Esophagus muscularis mucosa (tissue), 4 donors: ENCODE measurements around the gene COX11. TPM values are rescaled to one million over a fixed set of nuclear protein-coding genes. Genes with fewer than 3 reads are reported as not detected.

ENCODE experiments used
- DNase-seq: peaks from one replicate; pipeline ENCODE4 v3.0.0-alpha.2; 2017; ENCODE audit errors: extremely low spot score
- H3K27ac ChIP-seq, 4 donors: fragments of 200-600 bp; sonication (generic); replicated peaks in 1 of 4; 1 replicate in 3 of 4; 2 replicates in 1 of 4; pipeline ENCODE4 v1.5.1; 2016 to 2019; ENCODE audit warnings: mild to moderate bottlenecking in 1 of 4
- H3K27me3 ChIP-seq, 4 donors: fragments of 200-600 bp; sonication (generic); one replicate each; pipeline versions ENCODE4 v1.5.1 to v1.6.0; 2016 to 2019
- H3K36me3 ChIP-seq, 4 donors: fragments of 200-600 bp; sonication (generic); one replicate each; pipeline ENCODE4 v1.5.1; 2016 to 2019
- H3K4me1 ChIP-seq, 4 donors: fragments of 200-600 bp; sonication (generic); one replicate each; pipeline ENCODE4 v1.5.1; 2016 to 2019
- H3K4me3 ChIP-seq, 4 donors: fragments of 200-600 bp; sonication (generic); 1 replicate in 2 of 4; 2 replicates in 2 of 4; pipeline ENCODE4 v1.5.1; 2016 to 2019; ENCODE audit warnings: mild to moderate bottlenecking in 4 of 4, moderate library complexity in 1 of 4
- H3K9me3 ChIP-seq, 4 donors: fragments of 200-600 bp; sonication (generic); 1 replicate in 3 of 4; 2 replicates in 1 of 4; pipeline ENCODE4 v1.5.1; 2016 to 2019
- EP300 ChIP-seq: sonication (generic); formaldehyde crosslinking; IDR thresholded peaks from one replicate; pipeline ENCODE4 v1.6.1; 2017; ENCODE audit warnings: antibody characterized with exemption
- POLR2A ChIP-seq: fragments of 450-650 bp; IDR thresholded peaks from one replicate; pipeline ENCODE4 v1.6.1; 2017; ENCODE audit warnings: antibody characterized with exemption, moderate library complexity, mild to moderate bottlenecking, low read depth
- POLR2AphosphoS5 ChIP-seq, 2 donors: sonication (generic); formaldehyde crosslinking; IDR thresholded peaks; one replicate each; pipeline ENCODE4 v1.6.1; 2017; ENCODE audit warnings: antibody characterized with exemption in 2 of 2
- WGBS: methylation state at CpG from one replicate; pipeline ENCODE4 v1.1.5; 2018; 5-methylcytosine and 5-hydroxymethylcytosine counted together
- intact Hi-C: fragments of 100-400 bp; cut with DNase I; formaldehyde crosslinking; loops from one replicate; pipeline ENCODE4 v1.15.1; 2023
- total RNA-seq, 4 donors: library from RNA; depleted of rRNA; stranded (reverse); fragments of >200 nt; gene quantifications; one replicate each; pipeline versions ENCODE4 v1.1.0 to v1.2.1, GENCODE V29; 2016
- TF ChIP-seq, protein P1 (sequence below), 3 experiments: fragments of 200-600 bp in 2 of 3; fragments of 450-650 bp in 1 of 3; sonication (generic) in 2 of 3; IDR thresholded peaks; one replicate each; pipeline ENCODE4 v1.5.1; 2017 to 2019; ENCODE audit warnings: antibody characterized with exemption in 3 of 3, mild to moderate bottlenecking in 2 of 3, moderate library complexity in 1 of 3

COX11 gene
- total RNA-seq, 4 donors from 2014 or later = 63.0 to 96.4 (median 79.8) TPM

DNA sequence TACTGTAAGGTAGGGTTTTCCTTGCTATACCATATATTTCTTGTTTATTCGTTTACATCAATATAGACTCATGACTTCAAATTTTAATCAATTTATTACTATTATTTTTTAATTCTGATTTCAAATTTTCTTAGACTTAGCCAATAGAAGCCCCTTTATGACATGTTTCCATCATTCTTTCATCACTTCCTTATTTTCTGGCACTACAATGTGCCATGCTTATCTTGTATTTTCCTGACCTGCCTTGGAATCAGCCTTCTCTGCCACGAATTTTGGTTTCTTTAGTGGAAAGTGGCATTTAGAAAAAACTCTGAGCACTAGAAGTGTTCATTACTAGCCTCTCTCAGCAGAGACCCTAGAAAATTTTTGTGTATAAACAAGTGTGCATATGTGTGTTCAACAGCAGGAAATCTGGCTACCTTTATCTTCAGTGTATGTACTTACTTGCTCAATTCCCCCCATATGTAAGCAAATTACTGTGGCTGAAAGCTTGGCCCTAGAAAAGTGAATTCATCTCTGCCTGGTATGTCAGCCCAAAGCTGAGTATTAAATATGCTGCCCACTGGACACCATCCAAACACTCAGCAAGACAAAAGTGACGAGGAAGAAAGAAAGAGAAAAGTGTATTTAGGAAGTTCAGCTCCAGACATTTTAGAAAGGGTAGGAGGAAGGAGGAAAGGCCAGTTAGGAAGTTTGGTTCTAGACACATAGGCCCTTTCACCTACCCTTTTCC is 4.1 kb upstream of the COX11 start:
- no peaks in the 10 kb centered on the region for H3K9me3 ChIP-seq
- peak overlapping the region in 3 of 4 donors; percentile 5 to 10 (median 8) for H3K27ac ChIP-seq
- no peaks in the 10 kb centered on the region for H3K36me3 ChIP-seq
- H3K4me1 ChIP-seq = peaks cover 15 to 27% (median 24%) of the 10 kb centered on the region in 4 donors
- DNase-seq = no peak
- H3K4me3 ChIP-seq = no peak overlapping the region
- TF ChIP-seq, protein P1, sequence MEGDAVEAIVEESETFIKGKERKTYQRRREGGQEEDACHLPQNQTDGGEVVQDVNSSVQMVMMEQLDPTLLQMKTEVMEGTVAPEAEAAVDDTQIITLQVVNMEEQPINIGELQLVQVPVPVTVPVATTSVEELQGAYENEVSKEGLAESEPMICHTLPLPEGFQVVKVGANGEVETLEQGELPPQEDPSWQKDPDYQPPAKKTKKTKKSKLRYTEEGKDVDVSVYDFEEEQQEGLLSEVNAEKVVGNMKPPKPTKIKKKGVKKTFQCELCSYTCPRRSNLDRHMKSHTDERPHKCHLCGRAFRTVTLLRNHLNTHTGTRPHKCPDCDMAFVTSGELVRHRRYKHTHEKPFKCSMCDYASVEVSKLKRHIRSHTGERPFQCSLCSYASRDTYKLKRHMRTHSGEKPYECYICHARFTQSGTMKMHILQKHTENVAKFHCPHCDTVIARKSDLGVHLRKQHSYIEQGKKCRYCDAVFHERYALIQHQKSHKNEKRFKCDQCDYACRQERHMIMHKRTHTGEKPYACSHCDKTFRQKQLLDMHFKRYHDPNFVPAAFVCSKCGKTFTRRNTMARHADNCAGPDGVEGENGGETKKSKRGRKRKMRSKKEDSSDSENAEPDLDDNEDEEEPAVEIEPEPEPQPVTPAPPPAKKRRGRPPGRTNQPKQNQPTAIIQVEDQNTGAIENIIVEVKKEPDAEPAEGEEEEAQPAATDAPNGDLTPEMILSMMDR (IDR thresholded peaks at IDR 0.05) = no peak
- TF ChIP-seq POLR2A = no peak
- TF ChIP-seq EP300 = no peak
- no peak for TF ChIP-seq POLR2AphosphoS5 (IDR thresholded peaks at IDR 0.05)
- WGBS = 75% methylated on average over 3 of the region's 3 CpGs
- intact Hi-C loops = no loop called here
- no peaks in the 10 kb centered on the region for H3K27me3 ChIP-seq

DNA sequence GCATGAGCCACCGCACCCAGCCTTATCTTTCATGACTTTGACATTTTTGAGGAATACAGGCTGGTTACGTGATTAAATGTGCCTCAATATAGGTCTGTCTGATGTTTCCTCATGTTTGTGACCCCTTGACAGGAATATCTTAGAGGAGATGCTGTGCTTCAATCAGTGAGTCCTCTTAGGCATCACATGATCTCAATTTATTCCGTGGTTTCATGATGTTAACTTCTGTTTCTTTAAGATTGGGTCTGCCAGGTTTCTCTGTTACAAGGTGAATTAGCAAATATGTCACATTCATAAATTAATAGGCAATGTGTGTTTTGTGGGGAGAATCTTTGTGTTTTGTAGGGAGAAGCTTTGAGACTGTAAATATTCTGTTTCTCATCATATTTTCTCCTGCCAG is 3.4 kb upstream of the COX11 start:
- Histone ChIP-seq H3K27ac (no peak overlapping the region), H3K4me3 (no peak overlapping the region)
- 96% methylated on average over 3 of the region's 3 CpGs for WGBS

DNA sequence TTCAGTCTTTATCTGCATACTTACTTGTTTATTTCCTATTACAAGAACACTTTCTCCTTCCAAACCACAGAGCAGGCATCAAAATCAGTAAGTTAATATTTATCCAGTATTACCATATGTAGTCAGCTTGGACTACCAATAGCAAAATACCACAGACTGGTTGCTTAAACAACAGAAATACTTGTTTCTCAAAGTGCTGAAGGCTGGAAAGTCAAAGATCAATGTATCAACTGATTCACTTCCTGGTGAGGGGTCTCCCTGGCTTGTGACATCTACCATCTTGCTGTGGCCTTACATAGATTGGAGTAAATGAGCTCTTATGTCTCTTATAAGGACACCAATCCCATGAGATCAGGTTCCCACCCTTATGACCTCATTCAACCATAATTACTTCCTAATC is 2.7 kb upstream of the COX11 start:
- intact Hi-C loops = no loop called here
- DNase-seq = no peak
- Histone ChIP-seq H3K4me3 (no peak overlapping the region), H3K36me3 (no peaks in the 10 kb centered on the region), H3K4me1 (peaks cover 22 to 41% (median 38%) of the 10 kb centered on the region in 4 donors), H3K27me3 (no peaks in the 10 kb centered on the region), H3K9me3 (no peaks in the 10 kb centered on the region), H3K27ac (peak overlapping the region in 1 of 4 donors; percentile 6)
- TF ChIP-seq EP300 (no peak), POLR2AphosphoS5 (IDR thresholded peaks at IDR 0.05) (no peak), POLR2A (no peak)
- TF ChIP-seq, protein P1 (IDR thresholded peaks at IDR 0.05) = no peak

More for the DNA sequence above, 3.4 kb upstream of the COX11 start:
- H3K36me3 ChIP-seq = no peaks in the 10 kb centered on the region
- intact Hi-C loops = no loop called here
- no peak for DNase-seq
- no peak for TF ChIP-seq POLR2AphosphoS5 (IDR thresholded peaks at IDR 0.05)
- no peak for TF ChIP-seq POLR2A
- TF ChIP-seq EP300 = no peak
- TF ChIP-seq, protein P1 (IDR thresholded peaks at IDR 0.05) = no peak
- H3K4me1 ChIP-seq = peaks cover 22 to 34% (median 31%) of the 10 kb centered on the region in 4 donors
- H3K9me3 ChIP-seq = no peaks in the 10 kb centered on the region
- no peaks in the 10 kb centered on the region for H3K27me3 ChIP-seq

DNA sequence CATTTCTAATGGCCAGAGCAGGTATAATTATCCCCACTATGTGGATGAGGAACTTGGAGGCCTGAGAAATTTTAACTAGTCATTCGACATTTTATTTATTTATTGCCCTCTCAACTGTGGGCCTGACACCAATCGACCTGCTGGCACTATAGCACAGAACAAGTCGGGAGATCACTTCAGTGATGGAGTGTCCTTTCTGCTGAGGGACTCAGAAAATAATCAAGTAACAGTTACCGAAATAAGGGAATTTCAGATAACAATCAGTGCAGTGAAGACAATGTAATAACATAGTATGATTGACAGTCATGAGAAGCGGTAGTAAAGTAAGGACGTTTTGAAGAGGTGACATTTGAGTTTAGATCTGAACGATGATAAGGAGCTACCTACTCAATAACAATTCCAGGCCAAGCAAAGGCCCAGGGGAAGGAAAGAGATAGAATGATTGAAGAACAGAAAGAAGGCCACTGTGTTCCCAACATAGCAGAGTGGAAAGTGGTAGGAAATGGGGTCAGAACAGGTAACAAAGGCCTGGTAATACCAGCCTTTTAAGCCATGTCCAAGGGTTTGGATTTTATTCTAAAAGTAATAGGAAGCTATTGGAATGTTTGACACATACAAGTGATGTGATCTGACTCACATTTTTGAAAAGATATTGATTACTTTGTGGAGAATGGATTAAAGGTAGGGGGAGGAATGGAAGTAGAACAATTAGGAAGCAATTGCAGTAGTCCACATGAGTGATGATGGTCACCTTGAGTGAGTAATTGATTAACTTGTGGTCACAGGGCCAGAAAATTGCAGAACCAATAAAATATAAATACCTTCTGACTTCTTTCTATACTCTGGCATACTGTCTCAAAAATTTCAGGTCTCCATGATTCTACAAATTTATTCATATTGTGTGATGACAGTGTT is 1.5 kb upstream of the COX11 start:
- peaks cover 22 to 45% (median 42%) of the 10 kb centered on the region in 4 donors for H3K4me1 ChIP-seq
- intact Hi-C loops = loop anchor here (2.0 kb wide), 1 partner anchor 69 kb away; the partner anchor contains the start of gene TOM1L1
- 41% methylated on average over 7 of the region's 7 CpGs for WGBS
- no peaks in the 10 kb centered on the region for H3K36me3 ChIP-seq
- no peaks in the 10 kb centered on the region for H3K27me3 ChIP-seq
- H3K9me3 ChIP-seq = no peaks in the 10 kb centered on the region
- H3K27ac ChIP-seq = peak overlapping the region; percentile 88 to 94 (median 92)
- DNase-seq = no peak
- H3K4me3 ChIP-seq = peak overlapping the region; percentile 88 to 95 (median 92)
- TF ChIP-seq POLR2AphosphoS5 (IDR thresholded peaks at IDR 0.05) = no peak
- TF ChIP-seq EP300 = no peak
- TF ChIP-seq, protein P1 (IDR thresholded peaks at IDR 0.05) = no peak
- no peak for TF ChIP-seq POLR2A
